AG08396 (cell line): ENCODE results near the gene REV1.
"Not testable (repeated sequence)": the region's sequence is repeated elsewhere in the genome, so short reads cannot be mapped to it uniquely, and the experiment has no call there.

Source experiments
- DNase-seq: peaks from one replicate; pipeline ENCODE4 v3.0.0; 2012; ENCODE audit warnings: low spot score, mixed read lengths

REV1 gene

DNA sequence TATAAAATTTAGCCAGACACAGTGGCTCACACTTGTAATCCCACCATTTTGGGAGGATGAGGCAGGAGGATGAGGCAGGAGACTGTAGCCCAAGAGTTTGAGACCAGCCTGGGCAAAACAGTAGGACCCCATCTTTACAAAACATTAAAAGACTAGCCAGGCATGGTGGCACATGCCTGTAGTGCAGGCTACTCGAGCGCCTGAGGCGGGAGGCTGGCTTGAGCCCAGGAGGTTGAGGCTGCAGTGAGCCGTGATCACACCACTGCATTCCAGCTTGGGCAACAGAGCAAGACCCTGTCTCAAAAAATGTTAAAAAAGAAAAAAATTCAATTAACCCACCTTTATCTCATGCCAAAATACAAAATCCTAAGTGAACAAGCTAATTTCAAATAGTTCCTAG is 4.0 kb downstream of the REV1 start:
- no peak for DNase-seq

DNA sequence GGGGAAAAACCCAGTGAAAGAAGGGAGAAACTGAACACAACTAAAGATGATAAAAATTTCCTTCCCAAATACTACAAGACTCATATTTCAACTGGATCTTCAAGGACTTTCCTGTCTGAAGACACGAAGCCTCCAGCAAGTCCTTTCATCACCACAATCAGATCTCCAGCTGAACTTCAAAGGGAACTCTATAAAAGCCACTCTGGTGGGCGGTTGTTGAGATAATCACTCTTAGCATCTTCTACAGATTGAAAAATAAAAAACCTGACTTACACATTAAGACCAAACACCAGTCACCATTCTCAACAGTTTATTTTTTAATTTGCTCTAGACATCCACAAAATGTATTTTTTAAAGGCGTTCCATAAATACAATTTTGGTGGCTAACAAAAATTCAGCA is 4.4 kb downstream of the REV1 start:
- DNase-seq, result no peak

DNA sequence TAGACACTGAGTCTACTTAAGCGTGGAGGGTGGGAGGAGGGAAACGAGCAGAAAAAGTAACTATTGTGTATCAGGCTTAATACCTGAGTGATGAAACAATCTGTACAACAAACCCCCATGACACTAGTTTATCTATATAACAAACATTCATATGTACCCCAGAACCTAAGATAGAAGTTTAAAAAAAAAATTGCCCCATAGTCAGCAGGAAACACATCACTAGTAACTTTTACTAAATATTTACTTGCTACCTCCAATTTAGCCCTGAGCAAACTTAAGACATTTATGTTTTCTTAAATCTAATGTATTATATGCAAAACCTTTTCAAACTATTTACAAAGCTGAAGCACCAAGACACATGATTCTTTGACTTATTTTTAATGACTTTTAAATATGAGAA is 5.6 kb downstream of the REV1 start:
- DNase-seq, result no peak

DNA sequence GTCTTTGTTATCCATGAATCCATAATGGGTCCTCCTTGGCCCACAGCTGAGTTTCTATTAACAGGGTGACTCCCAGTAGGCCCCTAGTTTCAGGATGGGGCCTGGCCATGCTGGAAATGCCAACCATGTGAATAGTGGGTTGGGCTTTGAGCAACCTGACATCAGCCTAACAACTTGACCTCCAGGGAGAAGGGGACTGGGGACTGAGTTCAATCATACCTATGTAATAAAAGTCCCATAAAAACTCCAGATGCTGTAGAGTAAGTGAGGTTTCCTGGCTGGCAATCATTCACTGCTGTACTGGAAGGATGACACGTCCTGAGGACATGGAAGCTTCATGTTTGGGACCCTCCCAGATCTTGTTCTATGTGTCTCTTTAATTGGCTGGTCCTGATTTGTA is 7.9 kb downstream of the REV1 start:
- no peak for DNase-seq

DNA sequence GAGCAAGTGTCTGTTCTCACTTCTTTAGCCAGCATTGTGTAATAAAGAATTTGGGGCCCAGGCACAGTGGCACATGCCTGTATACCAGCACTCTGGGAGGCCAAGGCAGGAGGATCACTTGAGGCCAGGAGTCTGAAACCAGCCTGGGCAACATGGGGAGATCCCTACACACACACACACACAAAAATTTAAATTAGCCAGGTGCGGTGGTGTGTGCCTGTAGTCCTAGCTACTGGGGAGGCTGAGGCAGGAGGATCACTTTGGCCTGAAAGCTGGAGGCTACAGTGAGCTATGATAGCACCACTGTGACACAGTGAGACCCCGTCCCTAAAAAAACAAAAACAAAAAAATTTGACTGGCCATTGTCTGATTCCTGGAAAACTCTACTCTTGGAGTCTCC is 8.3 kb downstream of the REV1 start:
- DNase-seq, result no peak

DNA sequence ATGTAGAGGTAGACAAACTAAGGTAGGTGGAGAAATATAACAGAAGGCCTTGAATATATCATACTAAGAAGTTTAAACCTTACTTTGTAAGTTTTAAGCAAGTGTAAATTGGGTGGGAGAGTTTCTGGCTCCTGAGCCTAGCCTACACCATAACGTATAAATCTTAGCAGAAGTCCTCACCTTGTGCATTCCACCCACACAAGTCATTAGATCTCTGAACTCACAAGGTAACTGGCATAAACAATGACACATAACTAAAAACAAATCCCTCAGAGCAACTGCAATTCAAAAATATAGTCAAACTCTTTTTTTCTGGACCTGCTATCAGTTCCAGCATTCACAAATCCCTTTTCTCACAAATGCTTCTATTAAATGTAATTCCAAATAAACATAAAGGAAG is 9.4 kb downstream of the REV1 start:
- DNase-seq, result no peak

DNA sequence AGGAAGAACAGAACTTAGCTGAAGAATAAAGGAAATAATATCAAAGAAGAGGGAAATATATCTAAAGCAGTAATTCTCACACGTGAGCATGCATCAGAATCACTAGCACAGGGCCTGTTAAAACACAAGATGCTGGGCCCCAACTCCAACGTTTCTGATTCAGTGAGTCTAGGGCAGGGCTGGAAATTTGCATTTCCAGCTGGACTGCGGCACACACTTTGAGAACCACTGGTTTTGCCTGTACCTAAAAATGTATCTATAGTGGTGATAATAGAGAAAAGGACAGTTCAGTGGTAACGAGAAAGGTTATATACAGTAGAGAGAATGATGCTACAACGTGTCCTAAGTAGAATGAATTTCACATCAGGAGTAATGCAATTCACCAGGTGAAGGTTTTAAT is 11.2 kb downstream of the REV1 start:
- no peak for DNase-seq

DNA sequence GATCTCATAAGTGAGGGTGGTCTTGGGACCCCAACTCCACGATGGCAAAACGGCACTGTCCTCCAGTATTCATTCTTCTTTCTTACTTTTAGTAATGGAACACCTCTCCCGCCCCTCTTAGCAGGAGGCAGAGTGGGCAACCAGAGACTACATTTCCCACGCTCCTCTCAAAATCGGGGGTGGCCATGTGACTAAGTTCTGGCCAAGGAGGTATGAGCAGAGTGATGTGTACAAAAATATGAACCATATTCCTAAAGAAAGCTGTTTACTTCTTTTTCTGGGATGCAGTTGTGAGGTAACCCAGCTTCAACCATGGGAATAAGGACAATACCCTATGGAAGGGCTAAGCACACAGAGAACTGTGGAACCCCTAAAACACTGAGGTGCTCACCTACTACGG is 12.8 kb downstream of the REV1 start:
- DNase-seq, result no peak

DNA sequence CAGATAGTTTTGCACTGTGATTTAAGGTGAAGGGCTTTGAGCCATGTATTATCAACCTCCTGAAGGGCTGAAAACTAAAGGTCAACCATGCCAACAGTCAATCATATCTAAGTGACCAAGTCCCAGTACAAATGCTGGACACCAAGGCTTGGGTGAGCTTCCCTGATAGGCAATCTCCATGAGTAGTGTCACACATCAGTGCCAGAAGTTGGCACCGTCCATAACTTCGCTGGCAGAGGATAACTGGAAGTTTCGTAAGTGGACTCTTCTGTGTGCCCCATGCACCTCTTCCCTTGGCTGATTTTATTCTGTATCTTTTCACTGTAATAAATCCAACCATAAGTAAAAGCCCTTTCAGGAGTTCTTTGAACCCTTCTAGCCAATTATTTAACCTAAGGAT is 13.2 kb downstream of the REV1 start:
- no peak for DNase-seq

DNA sequence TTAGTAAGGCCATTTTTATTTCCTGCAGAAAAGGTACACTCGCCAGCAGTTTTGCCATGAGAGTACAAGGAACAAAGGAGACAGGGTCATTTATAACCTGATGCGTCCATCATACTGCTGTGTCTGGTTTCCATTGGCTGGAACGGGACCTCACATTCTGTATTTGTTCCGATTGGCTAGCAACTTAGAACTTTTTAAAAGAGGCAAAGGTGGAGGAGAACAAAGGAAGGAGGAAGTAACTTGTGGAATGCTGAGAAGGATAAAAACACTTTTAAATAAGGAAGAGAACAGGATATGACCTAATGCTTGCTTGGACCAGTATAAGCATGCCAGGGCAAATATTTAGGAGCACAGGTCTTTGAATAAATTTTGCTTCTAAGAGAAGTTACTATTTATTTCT is 14.7 kb downstream of the REV1 start:
- not testable (repeated sequence) for DNase-seq

DNA sequence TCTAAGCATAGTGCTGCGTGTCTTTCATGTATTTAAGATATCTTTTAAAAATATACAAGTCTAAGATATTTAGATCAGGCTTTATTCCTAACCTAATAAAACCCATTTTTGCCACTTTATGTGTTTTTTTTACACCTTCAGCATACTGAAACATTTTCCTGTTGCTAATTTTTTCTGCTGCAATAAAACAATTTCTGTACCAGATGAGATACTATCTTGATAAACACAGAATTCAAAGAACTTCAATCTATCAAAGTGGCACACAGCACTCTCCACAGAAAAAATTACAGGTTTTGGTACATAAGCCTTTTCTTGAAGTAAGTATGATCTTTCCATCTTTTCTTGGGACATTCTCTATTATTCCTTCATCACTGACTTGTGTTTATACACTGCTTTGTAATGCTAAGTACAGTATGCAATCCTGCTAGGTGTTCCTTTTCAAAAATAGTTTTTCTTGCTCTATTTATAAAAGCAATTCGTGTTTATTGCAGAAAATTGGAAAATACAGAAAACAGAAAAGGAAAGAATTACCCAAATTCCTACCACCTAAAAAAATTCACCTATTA is 16.2 kb downstream of the REV1 start:
- DNase-seq, result no peak

DNA sequence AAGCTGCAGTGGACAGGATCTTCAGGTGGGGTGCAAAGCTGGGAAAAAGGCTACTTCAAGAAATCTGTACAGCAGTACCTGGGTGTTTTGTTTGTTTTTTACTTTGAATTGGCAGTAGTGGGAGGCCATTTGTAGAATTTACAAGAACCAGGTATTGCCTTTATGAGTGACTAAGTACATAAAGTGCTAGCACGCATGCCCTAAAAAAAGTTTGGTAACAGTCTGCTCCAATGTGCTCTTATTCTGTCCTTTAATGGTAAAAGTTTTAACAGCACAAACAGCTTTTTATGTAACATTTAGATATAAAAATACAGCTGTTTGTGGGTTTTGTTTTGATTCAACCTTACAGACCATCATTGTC is 17.2 kb downstream of the REV1 start:
- DNase-seq, result no peak

DNA sequence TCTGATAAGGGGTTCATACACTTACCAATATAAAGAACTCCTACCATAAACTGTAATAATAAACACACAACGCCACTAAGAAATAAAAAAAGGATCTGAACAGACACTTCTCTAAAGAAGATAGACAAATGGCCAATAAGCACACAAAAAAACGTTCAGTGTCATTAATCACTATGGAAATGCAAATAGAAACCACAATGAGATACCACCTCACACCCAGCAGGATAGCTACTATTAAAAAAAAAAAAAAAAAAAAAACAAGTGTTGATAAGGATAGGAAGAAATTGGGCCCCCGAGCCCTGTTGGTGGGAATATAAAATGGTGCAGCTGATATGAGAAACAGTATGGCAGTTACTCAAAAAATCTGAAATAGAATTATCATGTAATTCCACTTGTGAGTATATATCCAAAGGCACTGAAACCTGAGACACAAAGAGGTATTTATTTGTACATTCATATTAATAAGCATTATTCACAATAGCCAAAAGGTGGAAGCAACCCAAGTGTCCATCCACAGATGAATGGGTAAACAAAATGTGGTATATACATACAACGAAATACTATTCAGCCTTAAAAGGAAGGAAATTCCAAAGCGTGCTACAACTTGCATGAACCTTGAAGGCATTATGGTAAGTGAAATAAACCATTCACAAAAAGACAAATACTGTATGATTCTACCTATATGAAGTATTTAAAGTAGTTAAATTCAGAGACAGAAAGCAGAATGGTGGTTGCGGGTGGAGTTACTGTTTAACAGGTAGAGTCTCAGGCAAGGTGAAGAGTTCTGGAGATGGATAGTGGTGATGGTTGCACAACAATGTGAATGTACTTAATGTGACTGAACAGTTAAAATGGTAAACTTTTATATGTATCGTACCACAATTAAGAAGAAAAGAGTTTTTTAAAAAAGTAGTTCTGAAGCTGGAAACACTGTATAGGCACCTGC is 17.9 kb downstream of the REV1 start:
- no peak for DNase-seq

DNA sequence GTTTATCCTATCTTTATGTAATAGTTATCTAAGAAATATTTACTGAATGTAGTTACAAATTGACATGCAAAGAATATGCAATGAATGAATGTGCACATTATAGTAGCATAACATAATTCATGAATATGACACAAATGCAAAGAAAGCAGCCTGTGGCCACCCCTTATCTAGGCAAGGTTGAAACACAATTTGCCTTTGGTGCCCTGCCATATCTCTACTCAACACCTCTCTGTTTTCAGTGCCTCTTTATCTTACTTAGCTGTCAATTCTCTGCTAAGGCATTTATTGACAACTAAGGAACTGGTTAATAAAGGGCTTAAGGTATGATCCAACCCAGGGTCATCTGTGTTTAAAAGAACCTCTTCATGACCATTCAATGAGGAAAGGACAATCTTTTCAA is 18.9 kb downstream of the REV1 start:
- DNase-seq, result no peak

DNA sequence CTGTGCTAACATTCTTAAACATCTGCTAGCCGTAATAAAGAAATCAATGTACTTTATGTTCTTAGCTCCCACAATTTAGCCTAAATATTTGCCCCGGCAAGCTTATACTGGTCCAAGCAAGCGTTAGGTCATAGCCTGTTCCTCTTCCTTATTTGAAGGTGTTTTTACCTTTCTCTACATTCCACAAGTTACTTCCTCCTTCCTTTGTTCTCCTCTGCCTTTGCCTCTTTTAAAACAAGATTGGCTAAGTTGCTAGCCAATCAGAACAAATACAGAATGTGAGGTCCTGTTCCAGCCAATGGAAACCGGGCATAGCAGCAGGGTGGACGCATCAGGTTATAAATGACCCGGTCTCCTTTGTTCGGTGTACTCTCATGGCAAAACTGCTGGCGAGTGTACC is 19.4 kb downstream of the REV1 start:
- not testable (repeated sequence) for DNase-seq

DNA sequence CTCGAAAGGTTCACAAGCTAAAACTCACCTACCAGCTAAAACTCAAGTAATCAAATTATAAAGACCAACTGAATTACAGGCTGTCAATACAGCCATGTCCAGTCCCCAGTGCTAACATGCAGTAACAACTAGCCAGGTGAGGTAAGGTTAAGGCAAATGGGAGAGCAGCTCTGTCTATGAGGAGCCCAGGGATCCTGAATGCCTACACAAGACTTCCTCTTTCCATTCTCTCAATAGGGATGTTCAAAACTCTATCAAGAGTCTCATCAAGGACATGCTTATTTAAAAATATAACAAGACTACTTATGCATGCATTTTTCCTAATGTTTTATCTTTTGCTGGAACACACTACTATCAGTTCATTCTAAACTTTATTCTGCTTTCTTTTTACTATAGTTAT is 20.4 kb downstream of the REV1 start:
- no peak for DNase-seq

DNA sequence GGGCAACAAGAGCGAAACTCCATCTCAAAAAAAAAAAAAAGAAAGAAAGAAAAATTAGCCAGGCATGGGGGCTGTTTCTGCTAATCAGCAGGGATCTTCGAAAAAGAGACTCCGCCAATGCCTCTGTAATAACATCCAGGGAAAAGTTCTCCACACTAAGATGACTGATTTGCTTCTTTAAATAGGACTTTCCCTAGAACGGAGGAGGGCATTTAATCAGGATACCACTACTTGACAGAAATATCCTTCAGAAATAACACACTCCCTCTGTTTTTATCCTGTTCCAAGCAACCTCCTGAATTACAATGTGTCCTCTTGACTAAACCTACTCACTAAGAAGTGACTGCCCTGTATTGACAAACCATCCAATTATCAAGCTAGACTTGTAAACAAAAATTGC is 21.7 kb downstream of the REV1 start:
- DNase-seq, result no peak

DNA sequence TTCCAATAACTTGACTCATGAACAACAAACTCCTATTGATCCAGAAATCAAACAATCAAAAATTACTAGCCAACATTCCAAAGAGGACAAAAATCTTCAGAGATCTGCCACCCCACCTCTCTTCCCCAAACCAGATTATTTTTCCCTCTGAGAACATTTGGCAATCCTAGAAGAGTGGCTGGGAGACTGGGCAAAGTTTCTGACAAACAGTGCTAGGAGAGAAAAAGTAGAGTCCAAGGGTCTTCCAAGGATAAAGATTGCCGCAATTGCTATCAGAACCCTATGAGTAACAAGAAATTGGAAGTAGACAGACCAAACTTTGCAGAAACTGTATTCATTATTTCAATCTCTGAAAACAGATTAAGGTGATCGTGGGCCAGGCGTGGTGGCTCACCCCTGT is 22.4 kb downstream of the REV1 start:
- no peak for DNase-seq

DNA sequence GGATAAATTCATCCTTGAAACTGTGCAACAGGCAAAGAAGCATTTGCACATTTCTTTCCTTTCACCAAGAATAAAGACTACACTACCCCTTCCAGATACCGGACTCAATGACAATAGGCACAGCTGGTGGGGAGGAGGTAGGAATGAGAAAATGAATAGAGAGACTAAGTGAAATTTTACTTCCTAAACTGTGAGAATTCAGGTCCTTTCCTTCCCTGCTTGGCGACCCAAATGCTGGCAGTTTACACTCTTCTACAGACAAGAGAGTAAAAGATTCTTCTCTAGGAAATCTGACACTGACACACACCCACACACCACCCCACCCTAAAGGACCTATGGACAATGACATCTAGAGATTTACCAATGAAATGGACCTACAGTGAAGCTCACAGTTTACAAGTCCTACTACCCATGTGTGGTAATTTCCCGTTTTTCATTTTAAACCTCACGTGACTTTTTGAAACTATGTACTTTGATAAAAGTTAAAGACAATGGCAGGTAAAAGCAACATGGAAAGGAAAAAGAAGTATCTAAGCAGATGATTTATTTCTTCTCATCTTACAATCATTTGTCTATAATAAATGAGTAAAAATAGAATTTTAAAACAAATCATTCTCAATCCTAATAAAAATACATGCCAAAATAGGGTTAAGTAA is 27.9 kb downstream of the REV1 start:
- no peak for DNase-seq

DNA sequence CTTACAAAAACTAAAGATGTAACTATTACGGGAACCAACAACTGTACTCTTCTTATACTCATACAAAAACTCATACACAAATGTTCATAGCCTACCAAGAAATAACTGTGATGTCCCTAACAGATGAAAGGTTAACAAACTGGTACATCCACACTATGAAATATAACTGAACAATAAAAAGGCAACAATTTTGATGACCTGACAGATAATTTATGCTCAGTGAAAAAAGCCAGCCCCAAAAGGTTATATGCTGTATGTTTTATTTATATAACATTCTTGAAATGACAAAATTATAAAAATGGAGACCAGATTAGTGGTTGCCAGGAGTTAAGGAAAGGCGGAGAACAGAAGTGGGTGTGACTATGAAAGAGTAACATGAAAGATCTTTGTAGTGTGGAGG is 31.3 kb downstream of the REV1 start:
- no peak for DNase-seq

DNA sequence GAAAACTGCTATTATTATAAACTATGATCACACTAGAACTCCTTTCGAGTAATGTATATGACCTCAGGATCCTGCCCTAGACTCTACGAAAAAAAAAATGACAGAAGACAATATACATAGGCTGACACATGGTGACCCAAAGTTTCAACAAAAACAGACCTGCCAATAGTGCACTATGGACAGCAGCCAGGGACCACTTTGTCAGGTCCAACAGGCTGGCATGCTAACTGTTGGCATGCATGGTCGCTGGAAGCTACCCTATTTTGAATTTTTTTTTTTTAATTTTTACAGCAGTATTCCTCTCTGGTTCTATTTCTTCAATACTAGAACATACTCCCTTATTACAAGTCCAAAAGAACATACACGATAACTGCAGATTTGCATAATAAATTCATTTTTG is 38.1 kb downstream of the REV1 start:
- DNase-seq, result no peak

DNA sequence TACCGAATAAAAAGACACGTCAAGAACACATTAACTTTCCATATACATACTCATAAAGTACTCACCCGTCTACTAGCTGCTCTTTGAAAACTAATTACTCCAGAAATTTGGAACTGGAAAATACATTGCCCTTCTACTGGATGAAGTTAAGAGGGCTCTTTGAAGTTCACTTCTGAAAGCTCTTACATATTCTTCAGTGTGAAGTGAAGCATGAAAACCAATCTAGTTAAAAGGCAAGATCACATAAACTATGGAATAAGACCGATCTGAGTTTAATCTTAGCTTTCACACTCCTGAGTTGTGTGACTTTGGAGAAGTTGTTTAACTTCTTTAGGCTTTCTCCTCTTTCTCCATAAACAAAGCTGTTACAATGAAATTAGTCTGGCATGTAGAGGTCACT is 38.5 kb downstream of the REV1 start:
- DNase-seq, result no peak

DNA sequence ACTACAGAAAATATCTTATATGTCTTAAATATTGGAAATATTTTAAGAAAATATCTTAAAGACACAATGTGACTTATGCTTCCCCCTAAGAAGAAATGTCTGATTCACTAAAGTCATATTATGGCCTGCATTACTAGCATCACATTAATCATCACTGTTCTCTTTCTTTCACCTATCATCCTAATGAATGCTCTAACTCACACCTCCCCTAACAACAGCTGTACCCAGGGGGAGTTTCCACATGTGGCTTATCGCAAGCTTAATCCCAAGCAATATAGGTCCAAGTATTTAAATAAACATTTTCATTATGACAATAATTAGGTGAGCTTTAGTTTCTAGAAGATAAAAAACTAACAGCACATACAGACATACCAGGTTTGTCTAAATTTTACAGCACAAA is 39.6 kb downstream of the REV1 start:
- DNase-seq, result no peak

DNA sequence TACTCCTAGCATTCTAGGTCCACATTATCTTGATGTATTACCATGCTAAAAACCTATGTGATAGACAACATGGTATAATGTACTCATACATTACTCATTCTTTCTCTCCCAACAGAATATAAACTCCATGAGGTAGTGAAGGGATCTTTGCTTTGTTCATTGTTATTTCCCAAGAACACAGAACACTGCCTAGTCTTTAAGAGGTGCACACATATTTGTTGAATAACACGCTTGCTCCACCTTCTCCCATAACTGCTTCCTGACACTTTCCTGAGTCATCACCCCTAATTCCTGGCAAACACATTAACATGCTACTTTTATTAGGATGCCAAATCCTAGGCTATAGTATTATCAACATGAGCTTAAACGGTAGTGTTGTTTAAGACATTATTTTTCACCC is 41.3 kb downstream of the REV1 start:
- no peak for DNase-seq
